HG03469 (cell line): ENCODE measurements around the gene SPATC1L.

ENCODE experiments used
- ATAC-seq: cut with Tn5 transposase; IDR thresholded peaks from one replicate; pipeline ENCODE4 v1.9.1; 2021; ENCODE audit warnings: mild to moderate bottlenecking, moderate library complexity, moderate number of reproducible peaks; ENCODE audit not compliant: unreplicated experiment

Gene SPATC1L

GRCh38 chr21:46122758-46123683 is 61.2 kb downstream of the SPATC1L start:
- no peak for ATAC-seq

GRCh38 chr21:46122237-46122671 is 62.0 kb downstream of the SPATC1L start:
- ATAC-seq, result no peak

- ATAC-seq, result no peak
Observed at GRCh38 chr21:46121286-46122221, 62.7 kb downstream of the SPATC1L start.

- ATAC-seq, result no peak
Observed at GRCh38 chr21:46120301-46121285, 63.7 kb downstream of the SPATC1L start.

- no peak for ATAC-seq
Observed at GRCh38 chr21:46119637-46120271, 64.5 kb downstream of the SPATC1L start.

- no peak for ATAC-seq
Observed at GRCh38 chr21:46119144-46119636, 65.1 kb downstream of the SPATC1L start.

- no peak for ATAC-seq
Observed at GRCh38 chr21:46118316-46119143, 65.7 kb downstream of the SPATC1L start.

GRCh38 chr21:46117586-46118315 is 66.5 kb downstream of the SPATC1L start:
- ATAC-seq, result no peak

GRCh38 chr21:46116776-46117585 is 67.3 kb downstream of the SPATC1L start:
- ATAC-seq, result no peak

GRCh38 chr21:46116189-46116775 is 68.0 kb downstream of the SPATC1L start:
- ATAC-seq, result no peak

- ATAC-seq, result no peak
Observed at GRCh38 chr21:46115441-46116188, 68.6 kb downstream of the SPATC1L start.

GRCh38 chr21:46114963-46115362 is 69.3 kb downstream of the SPATC1L start:
- ATAC-seq, result no peak

- no peak for ATAC-seq
Observed at GRCh38 chr21:46113497-46114176, 70.6 kb downstream of the SPATC1L start.

- no peak for ATAC-seq
Observed at GRCh38 chr21:46112725-46113215, 71.5 kb downstream of the SPATC1L start.
